GM19035 (cell line): ENCODE data around the gene OR2S2.
"Not testable (repeated sequence)": the region's sequence is repeated elsewhere in the genome, so short reads cannot be mapped to it uniquely, and the experiment has no call there.

Experiments
- ATAC-seq: cut with Tn5 transposase; IDR thresholded peaks from one replicate; pipeline ENCODE4 v1.9.1; 2021; ENCODE audit not compliant: unreplicated experiment

OR2S2 gene, protein sequence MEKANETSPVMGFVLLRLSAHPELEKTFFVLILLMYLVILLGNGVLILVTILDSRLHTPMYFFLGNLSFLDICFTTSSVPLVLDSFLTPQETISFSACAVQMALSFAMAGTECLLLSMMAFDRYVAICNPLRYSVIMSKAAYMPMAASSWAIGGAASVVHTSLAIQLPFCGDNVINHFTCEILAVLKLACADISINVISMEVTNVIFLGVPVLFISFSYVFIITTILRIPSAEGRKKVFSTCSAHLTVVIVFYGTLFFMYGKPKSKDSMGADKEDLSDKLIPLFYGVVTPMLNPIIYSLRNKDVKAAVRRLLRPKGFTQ

GRCh38 chr9:35958104-35958837 lies at the start of gene OR2S2:
OR2S2 (minus strand) TSS chr9:35958154; CDS start chr9:35958098, 56 bp downstream.
- ATAC-seq = no peak

- no peak for ATAC-seq
Observed at GRCh38 chr9:36007316-36007708, 49.4 kb upstream of the OR2S2 start.

DNA sequence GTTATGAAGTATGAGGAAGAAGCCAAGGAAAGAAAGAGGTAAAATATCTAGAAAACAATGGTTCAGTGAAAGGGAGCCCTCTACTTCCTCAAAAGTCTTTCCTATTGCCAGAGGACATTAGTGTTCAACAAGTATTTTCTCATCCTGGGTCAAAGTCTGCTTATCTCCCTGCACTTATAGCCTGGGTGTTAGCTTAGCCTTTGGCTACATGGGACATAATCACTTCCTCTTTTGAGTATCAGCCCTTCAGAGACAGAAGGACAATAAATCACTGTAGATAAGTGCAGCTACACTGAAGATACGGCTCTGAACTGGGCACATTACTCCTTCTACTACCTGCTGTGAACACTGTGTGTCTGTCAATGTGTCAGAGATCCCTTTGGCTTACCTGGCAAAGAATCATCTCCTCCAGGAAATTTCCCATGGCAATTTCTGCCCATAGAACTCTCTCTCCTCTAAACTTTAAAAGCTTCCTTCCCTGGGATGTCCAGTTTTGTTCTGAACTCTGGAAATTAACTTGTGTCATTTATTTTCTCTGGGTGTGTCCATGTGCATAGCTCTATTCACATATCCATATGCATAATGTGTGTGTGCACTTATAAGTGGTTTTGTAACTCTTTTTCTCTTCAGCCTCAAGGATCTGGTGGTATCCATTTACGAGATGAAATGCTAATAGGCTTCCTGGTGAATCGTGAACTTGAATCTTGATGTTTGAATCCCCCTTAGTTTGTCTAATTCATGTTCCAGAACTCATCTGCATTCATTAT lies 48.8 kb upstream of the OR2S2 start:
- ATAC-seq = no peak

- no peak for ATAC-seq
Observed at GRCh38 chr9:36005891-36006290, 47.9 kb upstream of the OR2S2 start.

GRCh38 chr9:35998333-35998732 lies 40.4 kb upstream of the OR2S2 start:
- ATAC-seq = no peak

DNA sequence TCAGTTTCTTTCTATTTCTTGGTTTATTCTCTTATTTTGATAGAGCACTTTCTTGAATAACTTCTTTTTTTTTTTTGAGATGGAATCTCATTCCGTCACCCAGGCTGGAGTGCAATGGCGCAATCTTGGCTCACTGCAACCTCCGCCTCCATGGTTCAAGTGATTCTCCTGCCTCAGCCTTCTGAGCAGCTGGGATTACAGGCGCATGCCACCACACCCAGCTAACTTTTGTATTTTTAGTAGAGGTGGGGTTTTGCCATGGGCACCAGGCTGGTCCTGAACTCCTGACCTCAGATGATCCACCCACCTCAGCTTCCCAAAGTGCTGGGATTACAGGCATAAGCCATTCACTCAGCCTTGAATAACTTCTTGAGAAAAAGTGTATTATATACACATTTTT lies 39.1 kb upstream of the OR2S2 start:
- ATAC-seq = not testable (repeated sequence)

DNA sequence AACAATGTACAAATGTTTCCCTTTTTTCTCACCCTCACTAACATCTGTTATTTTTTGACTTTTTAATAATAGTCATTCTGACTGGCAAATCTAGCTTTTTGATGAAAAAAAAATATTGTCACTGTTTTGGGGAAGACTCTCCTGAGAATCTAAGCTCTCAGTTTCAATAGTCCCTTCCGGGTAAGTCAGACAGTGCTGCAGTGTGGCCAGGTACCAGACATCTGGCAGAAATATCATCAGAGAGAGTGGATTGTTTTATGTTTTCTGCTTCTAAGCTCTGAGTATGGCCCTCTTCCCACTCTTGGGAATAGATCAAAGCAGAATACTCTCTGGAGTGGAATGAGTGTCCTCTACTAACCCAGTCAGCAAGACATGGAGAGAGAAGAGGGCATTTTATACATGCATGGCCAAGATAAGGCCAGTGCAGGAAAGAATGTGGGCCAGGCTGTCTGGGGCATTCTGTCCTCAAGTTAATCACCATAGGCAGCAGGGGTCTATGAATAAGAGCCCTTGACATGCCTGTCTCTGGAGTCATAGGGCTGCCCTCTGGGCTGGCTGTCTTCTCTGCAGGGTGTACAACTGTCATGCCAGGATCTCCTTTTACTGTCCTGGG lies 38.5 kb upstream of the OR2S2 start:
- no peak for ATAC-seq

DNA sequence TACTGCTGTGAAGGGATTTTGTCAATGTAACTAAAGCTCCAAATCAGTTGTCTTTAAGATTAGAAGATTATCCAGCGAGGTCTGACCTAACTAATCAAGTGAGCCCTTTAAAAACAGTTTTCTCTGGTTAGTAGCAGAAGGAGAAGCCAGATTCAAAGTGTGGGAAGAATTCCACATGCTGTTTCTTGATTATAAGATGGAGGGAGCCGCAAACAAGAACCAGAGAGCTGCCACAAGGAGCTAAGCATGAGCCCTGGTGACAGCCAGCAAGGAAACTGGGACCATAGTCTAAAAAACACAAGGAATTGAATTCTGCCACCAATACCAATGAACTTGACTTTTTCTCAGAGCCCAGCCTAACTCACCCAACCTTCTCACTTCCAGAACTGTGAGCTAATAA lies 37.0 kb upstream of the OR2S2 start:
- no peak for ATAC-seq

GRCh38 chr9:35993976-35994720 lies 36.2 kb upstream of the OR2S2 start:
- no peak for ATAC-seq

- ATAC-seq = not testable (repeated sequence)
Observed at GRCh38 chr9:35993136-35993535, 35.2 kb upstream of the OR2S2 start.

DNA sequence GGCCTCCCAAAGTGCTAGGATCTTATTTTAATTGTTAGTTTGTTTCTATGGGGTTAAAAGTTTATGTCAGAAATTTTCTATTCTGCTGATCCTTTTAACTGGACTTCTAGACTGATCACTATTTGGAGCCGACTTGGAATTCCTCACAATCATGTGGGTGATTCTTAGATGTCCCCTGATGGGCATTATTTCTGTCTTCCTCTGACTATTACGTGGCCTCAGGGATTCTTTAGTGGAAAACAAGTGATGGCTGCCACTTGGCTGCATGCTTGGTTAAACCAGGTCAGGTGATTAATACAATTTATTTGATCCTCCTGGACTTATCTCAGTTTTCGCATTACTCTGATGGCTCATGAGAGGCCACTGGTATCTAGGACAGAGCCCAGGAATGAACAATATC lies 32.2 kb upstream of the OR2S2 start:
- no peak for ATAC-seq

- ATAC-seq = no peak
Observed at GRCh38 chr9:35984021-35984420, 26.1 kb upstream of the OR2S2 start.

GRCh38 chr9:35981699-35982098 lies 23.7 kb upstream of the OR2S2 start:
- ATAC-seq = no peak

DNA sequence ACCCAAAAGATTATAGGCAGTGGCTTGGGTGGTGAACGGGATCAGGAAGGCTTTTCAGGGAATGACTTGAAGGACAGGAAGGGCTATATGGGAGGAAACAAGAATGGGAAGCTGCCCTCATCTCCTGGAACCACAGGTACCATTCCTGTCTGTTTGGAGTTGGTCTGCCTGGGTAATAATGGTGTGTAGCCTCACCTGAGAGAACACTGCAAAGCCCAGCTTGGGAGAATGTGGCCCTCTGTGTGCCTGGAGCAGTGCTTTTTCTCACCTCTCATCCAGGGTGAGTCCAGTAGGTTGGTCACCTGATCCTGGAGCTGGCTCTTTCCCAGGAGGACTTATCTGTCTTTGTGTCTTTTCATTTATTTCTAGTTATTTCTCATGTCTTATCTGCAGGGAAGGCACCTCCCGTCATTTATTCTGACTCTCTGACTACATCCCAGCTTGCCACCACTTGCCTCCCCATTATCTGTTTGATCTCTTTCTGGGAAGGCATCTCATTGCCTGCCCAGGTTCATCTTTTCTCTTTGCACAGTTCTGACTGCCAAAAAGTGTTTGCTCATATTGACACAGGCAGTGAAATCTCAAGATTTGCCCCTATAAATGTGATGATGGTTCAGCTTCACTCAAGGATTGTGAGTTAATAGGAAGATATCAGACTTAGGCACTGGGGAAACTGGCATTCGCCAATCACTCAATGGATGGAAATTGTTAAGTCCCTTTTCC lies 22.5 kb upstream of the OR2S2 start:
- ATAC-seq = no peak

DNA sequence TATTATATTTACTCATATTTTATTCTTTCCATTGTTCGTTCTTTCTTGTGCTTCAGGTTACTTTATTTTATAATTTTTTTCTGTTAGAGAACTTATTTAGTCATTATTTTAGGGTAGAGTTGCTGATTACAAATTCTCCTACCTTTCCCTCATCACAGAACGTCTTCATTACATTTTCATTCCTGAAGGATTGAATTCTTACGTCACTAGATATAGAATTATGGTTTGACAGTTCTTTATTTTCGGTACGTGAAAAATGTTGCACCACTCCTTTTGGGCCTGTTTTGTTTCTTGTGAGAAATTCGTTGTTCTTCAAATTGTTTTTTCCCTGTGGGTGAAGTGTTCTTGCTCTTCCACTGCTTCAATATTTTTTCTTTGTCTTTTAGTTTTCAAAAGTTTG lies 20.8 kb upstream of the OR2S2 start:
- ATAC-seq = no peak

DNA sequence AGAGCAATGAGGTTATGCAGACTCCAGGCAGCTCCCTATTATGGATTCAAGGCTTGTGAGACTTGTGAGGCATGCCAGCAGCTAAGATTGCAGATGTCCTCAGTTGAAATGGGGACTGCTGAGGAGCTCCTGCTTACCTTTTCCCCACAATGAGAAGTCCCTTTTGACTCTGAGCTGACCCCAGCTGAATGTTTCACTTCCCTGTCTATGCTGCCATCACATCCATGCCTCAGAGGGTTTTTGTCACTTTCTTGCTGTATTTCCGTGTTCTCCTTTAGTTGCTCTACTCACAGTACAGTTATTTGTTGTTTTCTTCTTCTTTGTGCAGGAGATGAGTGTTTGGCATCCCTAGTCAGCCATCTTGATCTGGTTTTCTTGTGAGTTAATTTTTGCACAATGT lies 18.8 kb upstream of the OR2S2 start:
- no peak for ATAC-seq

- ATAC-seq = no peak
Observed at GRCh38 chr9:35974800-35975199, 16.8 kb upstream of the OR2S2 start.

GRCh38 chr9:35972093-35972492 lies 14.1 kb upstream of the OR2S2 start:
- ATAC-seq = no peak

GRCh38 chr9:35967042-35967441 lies 9.1 kb upstream of the OR2S2 start:
- no peak for ATAC-seq

DNA sequence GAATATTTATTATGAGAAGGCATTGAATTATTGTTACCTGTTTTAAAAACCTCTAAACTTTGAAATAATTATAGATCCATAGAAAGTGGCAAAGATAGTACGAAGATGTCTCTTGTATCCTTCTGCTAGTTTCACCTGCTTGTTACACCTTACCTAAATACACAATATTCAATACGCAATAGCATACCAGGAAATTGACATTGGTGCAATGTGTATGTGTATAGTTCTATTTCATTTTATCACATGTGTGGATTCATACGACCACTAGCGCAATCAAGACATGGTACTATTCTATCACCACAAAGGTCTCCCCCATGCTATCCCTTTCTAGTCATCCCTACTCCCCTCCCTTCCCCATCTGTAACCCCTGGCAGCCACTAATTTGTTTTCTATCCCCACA lies 8.5 kb upstream of the OR2S2 start:
- ATAC-seq = no peak
